SKM-1 treated with dmso at 0.1 percent for 144 hours (cell line): Measurements from ENCODE around the gene PERM1.

Source experiments
- DNase-seq: peaks from one replicate; lab custom pipeline; 2025; ENCODE audit not compliant: unreplicated experiment; lab: John Stamatoyannopoulos, UW

PERM1 gene

DNA sequence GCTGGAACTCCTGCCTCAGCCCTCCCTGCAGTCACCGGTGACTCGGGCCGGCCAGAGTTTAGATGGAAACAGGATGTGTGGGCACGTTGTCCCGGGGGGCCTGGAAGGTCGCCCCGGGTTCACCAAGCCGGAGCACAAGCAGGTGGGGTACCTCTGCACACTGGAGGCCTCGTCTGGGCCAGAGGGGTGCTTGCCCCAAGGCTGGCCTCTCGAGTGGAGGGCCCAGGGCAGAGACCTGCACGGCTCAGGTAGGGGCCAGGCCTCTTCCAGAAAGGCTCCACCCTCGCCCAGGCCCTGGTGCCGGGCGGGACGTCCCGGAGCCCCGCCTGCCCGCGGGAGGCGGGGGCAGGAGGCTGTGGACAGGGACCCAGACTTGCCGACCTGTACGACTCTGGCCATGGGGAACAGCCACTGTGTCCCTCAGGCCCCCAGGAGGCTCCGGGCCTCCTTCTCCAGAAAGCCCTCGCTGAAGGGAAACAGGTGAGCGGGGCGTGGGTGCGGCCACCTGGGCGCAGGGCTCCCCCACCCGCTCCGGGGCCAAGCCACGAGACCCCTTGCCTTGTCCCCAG is 15.7 kb downstream of the PERM1 start, which contains the start of gene PLEKHN1:
Gene PLEKHN1 (plus strand): TSS at position 348 of the 569 bp plus-strand sequence. CDS start 50 bp downstream, at position 398.
- DNase-seq: no peak

DNA sequence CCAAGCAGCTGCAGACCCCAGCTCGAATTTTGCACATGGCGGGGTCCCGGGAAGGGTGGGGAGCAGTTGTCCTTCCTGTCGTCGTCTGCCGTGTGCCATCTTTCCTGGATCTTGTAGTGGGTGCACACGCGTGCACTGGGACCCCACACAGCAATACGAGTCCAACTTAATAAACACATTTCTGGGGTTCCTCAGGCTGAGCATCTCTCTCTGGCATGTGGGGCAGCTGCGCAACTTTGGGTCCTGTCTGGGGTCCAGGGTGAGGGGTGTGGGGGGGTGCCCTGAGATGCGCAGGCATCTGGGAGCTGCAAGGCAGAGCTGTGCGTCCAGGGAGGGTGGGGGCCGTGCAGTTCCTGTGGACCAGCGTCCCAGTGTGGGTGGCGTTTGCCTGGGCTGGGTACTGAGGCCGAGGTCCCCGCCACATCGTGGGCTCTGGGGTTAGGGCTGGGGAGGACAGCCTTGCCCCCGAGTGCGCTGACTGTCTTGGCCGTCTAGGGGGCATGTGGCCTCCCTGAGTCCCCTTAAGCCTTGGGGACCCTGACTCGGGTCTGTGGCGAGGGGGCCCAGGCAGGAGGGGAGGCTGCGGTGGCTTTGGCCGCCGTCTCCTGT is 16.3 kb downstream of the PERM1 start:
- DNase-seq: no peak

DNA sequence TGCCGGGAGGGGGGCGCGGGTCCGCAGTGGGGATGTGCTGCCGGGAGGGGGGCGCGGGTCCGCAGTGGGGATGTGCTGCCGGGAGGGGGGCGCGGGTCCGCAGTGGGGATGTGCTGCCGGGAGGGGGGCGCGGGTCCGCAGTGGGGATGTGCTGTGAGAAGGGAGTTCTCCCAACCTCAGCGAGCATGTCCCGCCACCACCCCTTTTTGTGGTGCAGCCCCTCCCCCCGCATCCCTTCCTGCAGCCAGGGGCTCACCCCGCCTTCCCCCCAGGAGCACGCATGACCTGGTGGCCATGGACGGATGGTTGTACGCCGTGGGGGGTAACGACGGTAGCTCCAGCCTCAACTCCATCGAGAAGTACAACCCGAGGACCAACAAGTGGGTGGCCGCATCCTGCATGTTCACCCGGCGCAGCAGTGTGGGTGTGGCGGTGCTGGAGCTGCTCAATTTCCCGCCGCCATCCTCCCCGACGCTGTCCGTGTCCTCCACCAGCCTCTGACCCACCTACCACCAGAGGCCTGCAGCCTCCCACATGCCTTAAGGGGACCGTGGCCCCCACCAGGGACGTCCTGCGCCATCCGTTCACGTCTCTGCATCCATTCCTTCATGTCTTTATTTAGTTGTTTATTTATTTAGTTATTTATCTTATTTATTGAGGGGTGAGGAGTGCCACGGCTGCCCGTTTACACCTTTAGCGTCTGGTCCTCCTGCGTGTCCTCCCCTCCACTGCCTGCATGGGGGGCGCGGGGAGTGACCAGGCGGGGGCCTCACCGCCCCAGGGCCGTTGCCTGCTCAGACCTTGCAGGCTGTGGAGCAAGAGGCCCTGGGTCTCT is 17.0 kb downstream of the PERM1 start:
- no peak for DNase-seq

DNA sequence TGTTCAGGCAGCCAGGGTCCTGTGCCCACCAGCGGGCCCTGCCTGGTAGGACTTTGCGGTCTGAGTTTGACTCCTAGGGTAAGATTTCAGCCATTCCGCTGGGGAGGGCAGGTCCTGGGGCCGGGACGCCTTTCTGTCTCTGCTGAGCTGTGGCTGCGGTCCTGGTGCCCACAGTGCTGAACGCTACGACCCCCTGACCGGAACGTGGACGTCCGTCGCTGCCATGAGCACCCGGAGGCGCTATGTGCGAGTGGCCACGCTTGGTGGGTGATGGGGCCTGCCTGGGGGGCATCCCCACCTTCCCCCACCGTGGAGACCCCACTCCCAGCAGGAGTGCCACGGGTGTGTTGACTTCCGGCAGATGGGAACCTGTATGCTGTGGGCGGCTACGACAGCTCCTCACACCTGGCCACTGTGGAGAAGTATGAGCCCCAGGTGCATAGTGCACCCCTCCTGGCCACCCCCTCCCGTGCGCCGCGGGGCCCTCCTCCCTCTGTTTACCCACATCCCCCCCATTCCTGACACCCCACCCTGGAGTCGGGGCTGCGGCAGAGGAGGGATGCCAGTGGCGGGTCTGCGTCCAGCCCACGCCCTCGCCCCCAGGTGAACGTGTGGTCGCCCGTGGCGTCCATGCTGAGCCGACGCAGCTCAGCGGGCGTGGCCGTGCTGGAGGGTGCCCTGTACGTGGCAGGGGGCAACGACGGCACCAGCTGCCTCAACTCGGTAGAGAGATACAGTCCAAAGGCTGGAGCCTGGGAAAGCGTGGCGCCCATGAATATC is 18.0 kb downstream of the PERM1 start:
- DNase-seq: no peak

DNA sequence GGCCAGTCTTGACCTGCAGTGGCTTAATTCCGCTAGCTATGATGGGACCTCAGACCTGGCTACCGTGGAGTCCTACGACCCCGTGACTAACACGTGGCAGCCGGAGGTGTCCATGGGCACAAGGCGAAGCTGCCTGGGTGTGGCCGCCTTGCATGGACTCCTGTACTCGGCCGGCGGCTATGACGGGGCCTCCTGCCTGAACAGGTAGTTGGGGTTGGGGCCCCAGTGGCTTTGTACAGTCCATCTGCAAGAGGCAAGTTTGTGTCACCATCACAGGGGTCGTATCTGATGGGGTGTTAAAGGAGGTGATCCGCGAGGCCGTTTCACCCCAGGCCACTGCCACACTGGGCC is 18.6 kb downstream of the PERM1 start:
- no peak for DNase-seq

DNA sequence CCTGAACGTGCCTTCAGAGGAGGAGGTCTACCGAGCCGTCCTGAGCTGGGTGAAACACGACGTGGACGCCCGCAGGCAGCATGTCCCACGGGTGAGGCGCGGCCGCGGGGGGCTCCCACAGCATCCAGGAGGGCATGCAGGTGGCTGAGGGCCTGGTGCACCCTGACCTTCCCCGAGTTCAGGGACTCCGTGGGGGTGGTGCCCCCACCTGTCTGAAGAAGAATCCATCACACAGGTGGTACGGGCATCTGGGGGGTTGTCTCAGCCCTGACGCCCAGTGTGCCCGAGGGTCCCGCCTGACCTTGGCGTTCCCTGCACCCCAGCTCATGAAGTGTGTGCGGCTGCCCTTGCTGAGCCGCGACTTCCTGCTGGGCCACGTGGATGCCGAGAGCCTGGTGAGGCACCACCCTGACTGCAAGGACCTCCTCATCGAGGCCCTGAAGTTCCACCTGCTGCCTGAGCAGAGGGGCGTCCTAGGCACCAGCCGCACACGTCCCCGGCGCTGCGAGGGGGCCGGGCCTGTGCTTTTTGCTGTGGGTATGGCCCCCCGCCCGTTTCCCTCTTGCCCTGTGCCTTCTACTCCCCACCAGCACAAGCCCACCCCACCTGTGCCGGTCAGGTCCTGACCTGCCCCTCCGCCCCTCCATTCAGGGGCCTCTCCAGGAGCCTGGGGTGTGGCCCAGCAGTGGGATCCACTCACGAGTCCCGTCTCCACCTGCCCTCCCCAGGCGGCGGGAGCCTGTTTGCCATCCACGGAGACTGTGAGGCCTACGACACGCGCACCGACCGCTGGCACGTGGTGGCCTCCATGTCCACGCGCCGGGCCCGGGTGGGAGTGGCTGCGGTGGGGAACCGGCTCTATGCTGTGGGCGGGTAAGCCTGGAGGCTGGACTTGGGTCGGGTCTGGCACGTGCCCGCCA is 19.3 kb downstream of the PERM1 start:
- DNase-seq: no peak

DNA sequence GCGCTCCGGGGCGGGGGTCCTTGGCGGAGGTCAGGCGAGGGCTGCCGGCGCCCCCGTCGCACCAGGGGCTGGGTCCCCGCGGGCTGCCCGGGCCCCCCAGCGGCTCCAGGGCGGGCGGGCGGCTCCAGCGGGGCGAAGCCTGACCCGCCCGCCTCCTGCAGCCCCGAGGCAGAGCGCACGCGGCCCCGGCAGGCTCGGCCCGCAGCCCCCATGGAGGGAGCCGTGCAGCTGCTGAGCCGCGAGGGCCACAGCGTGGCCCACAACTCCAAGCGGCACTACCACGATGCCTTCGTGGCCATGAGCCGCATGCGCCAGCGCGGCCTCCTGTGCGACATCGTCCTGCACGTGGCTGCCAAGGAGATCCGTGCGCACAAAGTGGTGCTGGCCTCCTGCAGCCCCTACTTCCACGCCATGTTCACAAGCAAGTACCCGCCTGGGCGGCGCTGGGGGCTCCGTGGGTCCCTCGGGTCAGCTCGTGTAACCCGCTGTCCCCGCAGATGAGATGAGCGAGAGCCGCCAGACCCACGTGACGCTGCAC is 20.7 kb downstream of the PERM1 start:
- no peak for DNase-seq

DNA sequence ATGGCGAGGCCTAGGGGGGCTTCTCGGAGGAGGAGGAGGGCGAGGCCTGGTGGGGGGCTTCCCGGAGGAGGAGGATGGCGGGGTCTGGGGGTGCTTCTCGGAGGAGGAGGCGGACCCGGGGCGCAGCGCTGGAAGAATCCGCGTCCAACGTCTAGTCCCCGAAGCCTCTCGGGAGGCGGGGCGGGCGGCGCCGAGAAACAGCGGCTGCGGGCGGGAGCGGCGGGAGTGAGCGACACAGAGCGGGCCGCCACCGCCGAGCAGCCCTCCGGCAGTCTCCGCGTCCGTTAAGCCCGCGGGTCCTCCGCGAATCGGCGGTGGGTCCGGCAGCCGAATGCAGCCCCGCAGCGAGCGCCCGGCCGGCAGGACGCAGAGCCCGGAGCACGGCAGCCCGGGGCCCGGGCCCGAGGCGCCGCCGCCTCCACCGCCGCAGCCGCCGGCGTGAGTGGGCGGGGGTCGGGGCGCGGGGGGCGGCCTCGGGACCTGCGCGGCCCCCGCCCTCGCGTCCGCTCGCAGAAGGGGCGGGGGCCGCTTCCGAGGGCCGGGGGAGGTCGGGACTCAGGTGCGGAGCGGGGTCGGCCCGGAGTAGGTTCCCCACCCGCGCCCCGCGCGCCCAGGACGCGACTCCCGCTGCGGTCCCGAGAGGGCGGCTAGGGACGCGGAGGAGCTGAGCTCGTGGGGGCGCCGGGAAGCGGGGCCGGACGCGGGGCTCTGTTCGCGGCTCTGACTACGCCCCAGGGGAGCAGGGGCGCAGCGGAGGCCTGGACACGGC is 21.3 kb downstream of the PERM1 start, which contains the start of gene KLHL17:
Gene KLHL17 (plus strand): TSS at position 222 of the 769 bp plus-strand sequence. CDS start 110 bp downstream, at position 332.
- peak; percentile 70 for DNase-seq

DNA sequence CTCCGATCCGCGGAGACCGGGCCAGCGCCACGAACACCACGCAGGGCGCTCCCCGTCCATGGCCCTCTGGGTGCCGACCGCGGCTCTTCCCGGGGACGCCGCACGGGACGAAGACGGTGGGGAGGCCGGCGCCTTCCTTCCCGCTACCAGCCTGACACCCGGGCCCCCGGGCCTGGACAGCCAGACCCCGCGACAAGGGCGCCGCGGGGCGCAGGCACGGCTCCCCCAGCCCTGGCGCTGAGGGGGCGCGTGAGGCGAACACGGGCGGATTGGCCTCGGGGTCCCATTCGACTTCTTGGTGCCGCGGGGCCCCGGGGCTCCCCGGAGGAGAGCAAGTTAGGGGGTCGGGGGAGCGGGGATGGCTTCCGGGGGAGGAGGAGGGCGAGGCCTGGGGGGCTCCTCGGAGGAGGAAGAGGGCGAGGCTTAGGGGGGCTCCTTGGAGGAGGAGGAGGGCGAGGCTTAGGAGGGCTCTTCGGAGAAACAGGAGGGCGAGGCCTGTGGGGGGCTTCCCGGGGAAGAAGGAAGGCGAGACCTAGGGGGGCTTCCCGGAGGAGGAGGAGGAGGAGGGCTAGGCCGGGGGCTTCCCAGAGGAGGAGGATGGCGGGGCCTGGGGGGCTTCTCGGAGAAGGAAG is 22.0 kb downstream of the PERM1 start:
- no peak for DNase-seq

DNA sequence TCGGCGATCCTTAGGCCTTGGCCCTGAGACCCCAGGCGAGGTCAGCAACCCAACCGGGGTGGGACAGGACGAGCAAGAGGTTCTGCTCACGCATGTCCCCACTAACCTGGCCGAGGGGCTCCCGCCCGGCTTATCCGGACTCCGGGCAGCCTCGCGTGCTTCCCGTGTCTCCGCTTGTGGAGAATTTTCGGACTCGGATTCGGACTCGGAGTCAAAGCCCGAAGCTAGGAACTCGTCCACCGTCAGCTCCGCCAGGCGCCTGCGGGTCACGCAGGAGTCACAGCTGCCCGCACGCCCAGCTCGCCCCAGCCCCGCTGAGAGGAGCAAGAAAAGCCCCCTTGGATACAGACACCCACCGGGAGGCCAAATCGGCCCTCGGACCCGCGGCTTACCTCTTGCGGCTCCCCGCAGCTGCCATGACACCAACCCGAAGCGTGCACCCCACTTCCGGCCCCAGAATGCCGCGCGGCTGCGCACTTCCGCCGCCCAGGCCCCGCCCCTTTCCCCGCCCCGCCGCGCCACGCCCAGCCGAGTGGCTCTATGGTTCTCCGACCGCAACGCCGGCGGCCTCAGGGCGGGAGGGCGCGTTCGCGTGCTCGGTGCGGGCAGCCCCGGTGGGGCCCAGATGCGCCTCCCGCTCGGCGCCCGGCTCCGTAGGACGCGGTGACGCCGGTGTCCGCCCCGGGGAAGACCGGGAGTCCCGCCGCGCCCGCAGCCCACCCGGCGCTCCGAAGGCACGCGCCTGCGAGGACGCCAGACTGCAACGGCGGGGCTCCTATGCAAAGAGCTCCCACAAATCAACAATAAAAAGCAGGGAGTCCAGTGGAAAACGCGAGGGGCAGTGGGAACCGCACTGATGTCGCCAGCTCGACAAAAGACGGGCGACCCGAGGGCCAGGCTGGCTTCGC is 22.8 kb downstream of the PERM1 start, which contains the start of gene NOC2L:
Gene NOC2L (minus strand): TSS at position 434 of the 908 bp plus-strand sequence. CDS start 16 bp downstream, at position 418.
- DNase-seq: peak; percentile 65

DNA sequence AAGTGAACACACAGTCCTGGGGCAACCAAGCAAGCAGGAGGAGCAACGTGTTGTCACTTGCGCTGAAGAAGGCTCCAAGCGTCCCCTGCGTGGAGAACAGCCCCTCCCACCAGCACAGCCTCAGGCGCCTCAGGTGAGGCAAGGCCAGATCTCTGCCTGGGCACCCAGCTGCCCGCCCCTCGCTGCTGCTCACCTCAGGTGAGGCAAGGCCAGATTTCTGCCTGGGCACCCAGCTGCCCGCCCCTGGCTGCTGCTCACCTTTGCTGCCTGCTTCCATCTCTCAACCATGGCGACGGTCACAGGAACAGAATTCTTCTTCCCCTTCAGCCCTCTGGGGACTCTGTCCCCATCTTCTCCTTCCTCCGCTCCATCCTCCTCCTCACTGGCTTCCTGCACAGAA is 25.3 kb downstream of the PERM1 start:
- DNase-seq: no peak

DNA sequence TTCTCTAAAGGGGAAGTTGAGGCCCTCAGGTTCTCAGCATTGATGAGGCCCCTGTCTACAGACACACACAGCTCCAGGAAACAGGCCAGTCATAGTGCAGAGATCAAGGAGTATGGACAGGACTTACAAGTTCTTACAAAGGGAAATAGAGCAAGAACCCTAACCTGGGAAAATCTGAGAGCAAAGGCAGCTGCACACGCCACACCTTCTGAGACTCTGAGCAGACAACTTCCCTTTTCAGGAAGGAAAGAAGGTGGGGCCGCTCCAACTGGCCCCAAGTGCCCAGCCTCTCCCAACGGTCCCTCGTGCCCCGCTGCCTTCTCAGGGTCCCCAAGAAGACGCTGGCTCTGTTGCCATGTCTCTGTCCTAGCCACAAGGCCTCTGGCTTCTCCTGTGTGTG is 26.4 kb downstream of the PERM1 start:
- DNase-seq: peak; percentile 19

DNA sequence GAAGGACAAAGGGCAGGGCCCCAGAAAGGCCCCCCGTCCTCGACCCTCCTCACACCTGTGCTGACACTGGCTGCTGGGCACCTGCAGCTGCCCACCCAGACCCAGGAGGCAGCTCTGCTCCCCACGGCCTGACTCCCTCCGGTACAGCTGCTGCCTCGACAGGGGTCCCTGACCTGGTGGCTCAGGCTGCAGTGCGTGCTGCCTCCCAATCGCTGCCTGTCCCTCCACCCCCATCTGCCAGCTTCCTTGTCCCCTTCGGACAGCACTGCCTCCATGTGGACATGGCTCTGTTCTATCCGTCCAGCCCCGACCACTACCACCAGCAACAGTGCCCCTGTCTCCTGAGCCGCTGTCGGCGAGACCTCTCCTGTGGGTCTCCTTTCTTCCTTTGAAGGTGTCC is 27.0 kb downstream of the PERM1 start:
- no peak for DNase-seq

DNA sequence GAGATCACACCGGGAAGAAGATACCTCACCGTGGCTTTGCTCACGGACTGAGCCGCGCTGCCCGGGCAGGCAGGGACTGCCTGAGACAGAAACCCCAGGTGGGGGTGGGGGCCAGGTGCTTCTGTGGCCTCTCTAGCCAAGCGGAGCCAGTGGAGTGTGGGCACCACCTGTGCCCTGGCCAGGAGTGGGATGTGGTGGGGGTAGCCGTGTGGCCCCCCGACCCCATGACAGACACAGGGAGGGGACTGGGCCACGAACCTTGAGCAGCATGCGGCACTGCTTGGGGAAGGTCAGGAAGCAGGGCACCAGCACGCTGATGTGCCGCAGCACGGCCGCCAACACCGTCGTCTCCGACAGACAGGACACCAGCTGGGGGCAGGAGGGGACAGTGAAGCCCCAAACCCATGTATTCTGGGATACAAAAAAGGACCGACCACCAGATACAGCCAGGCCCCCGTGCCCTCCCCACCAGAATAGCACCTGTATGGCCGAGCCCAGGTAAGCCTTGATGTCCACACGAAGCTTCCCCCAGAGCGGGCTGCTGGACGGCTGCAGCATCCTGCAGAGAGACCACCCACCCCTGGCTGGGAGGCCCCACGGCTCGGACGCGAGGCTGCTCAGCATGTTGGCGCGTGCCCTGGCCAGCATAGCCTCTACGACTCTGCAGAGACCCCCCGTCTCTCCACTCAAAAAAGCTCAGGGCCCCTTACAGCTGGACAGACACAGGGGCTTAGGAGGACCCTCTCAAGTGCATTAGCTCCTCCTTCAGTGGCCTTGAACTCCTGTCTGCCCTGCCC is 28.2 kb downstream of the PERM1 start:
- DNase-seq: no peak

DNA sequence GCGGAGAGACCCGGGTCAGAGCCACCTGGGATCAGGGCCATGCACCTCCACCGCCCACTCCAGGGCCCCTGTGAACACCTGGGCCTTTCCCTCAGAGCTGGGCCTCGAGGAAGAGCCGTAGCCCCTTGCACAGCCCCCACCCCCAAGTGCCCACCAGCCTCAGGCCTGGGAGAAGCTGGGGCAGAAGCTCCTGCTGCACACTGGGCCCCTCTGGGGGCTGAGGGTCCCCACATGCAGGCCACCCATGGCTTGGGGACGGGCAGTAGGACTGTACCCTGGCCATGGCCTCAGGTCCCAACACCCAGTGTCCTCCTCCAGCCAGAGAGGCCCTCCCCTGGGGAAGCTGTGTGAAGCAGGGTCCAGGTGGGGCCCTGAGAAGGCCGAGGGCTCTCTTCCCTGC is 29.3 kb downstream of the PERM1 start:
- no peak for DNase-seq

DNA sequence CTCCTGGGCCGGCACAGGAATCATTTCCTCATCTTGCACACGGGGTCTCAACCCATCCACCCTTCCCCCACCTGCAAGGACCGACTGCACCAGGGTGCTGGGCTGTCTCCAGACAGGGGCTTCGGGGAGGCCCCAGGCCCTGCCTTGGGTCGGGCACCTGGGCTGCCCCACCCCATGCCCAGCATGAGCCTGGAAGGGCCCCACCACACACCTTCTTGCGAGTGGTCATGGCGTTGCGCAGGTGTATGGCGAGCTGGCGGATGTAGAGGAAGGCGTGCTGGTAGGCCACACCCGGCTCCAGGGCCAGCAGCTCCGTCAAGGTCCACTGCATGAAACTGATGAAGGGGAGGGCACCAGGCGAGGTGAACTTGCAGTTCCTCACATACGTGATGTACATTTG is 29.7 kb downstream of the PERM1 start:
- DNase-seq: no peak

DNA sequence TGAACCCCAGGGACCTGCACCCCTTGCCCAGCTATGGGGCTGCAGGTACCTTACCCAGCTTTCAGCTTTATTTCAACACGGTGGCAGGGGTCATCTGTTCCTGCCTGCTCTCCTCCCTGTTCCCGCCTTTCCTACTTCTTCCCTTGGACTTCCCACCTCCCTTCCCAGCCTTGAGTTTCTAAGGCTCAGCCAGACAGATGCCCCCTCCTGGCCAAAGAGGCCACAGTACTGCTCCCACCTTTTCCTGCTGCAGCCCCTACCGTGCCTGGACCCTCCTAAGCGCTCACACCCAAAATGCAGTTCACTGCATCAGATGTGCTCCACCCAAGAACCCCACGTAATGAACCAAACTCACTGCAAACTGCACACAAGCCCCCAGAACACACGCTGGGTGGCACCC is 30.5 kb downstream of the PERM1 start:
- no peak for DNase-seq
